GM12878 (cell line): ENCODE results near the gene TESK1. TPM values are rescaled to one million over a fixed set of nuclear protein-coding genes. Genes with fewer than 3 reads are reported as not detected.

Source experiments
- EED ChIP-seq: sonication (generic); IDR thresholded peaks from 2 replicates; pipeline ENCODE4 v1.6.1; 2016; ENCODE audit warnings: antibody characterized with exemption, low read depth
- EGR1 ChIP-seq, 2 experiments: IDR thresholded peaks; 1 replicate in 1 of 2; 2 replicates in 1 of 2; pipeline ENCODE4 v1.6.1; 2011 to 2012; ENCODE audit warnings: low read depth in 2 of 2, low read length in 2 of 2, borderline replicate concordance in 1 of 2, mild to moderate bottlenecking in 1 of 2, moderate library complexity in 1 of 2
- PAX8 ChIP-seq: fragments of 450-650 bp; IDR thresholded peaks from 2 replicates; pipeline ENCODE4 v1.6.1; 2017; ENCODE audit warnings: mild to moderate bottlenecking, moderate library complexity
- SMC3 ChIP-seq: IDR thresholded peaks from 2 replicates; pipeline ENCODE4 v1.6.1; 2011; ENCODE audit warnings: low read length, improper control_type of control experiment, borderline replicate concordance
- SRF ChIP-seq, 2 experiments: IDR thresholded peaks; 2 replicates each; pipeline ENCODE4 v1.6.1; 2011; ENCODE audit warnings: low read depth in 2 of 2, low read length in 2 of 2, mild to moderate bottlenecking in 1 of 2, moderate library complexity in 1 of 2
- TCF3 ChIP-seq: IDR thresholded peaks from 2 replicates; pipeline ENCODE4 v1.6.1; 2012; ENCODE audit warnings: low read depth, mild to moderate bottlenecking, low read length, borderline replicate concordance; ENCODE audit not compliant: insufficient read depth
- USF2 ChIP-seq: IDR thresholded peaks from 2 replicates; pipeline ENCODE4 v1.6.1; 2011; ENCODE audit warnings: low read depth, low read length, improper control_type of control experiment, borderline replicate concordance
- ZBTB4 ChIP-seq: fragments of 450-650 bp; formaldehyde crosslinking; IDR thresholded peaks from 2 replicates; pipeline ENCODE4 v1.4.0; 2022; ENCODE audit warnings: mild to moderate bottlenecking, moderate library complexity
- ZNF24 ChIP-seq: fragments of 450-650 bp; IDR thresholded peaks from 2 replicates; pipeline ENCODE4 v1.6.1; 2017; ENCODE audit warnings: antibody characterized with exemption, mild to moderate bottlenecking
- ZNF687 ChIP-seq: fragments of 450-650 bp; IDR thresholded peaks from 2 replicates; pipeline ENCODE4 v1.6.1; 2017; ENCODE audit warnings: mild to moderate bottlenecking, moderate library complexity
- ZSCAN29 ChIP-seq: fragments of 450-650 bp; IDR thresholded peaks from 2 replicates; pipeline ENCODE4 v1.6.1; 2017; ENCODE audit warnings: mild to moderate bottlenecking, moderate library complexity
- ZZZ3 ChIP-seq: IDR thresholded peaks from 2 replicates; pipeline ENCODE4 v1.6.1; 2011; ENCODE audit warnings: low read depth; ENCODE audit not compliant: control insufficient read depth, insufficient read length
- polyA plus RNA-seq, 11 experiments: library from polyadenylated mRNA; depleted of rRNA in 4 of 11; unstranded in 6 of 11; stranded (reverse) in 5 of 11; fragments of >200 nt; fragmentation: Nextera tagmentation in 4 of 11; fragmentation: Illumina TruSeq in 1 of 11; extraction: Ambion mirVana in 4 of 11; extraction: Trizol in 1 of 11; gene quantifications; 1 replicate in 1 of 11; 2 replicates in 10 of 11; pipeline versions ENCODE4 v1.2.1 to v1.2.3, GENCODE V29; 2011 to 2016; ENCODE audit warnings: inconsistent platforms in 2 of 11, missing spikeins in 2 of 11, low read depth in 1 of 11
- total RNA-seq, 4 experiments: library from RNA; depleted of rRNA in 3 of 4; stranded (reverse); fragments of >200 nt in 3 of 4; fragmentation: Illumina TruSeq in 1 of 4; extraction: Trizol in 1 of 4; gene quantifications; 2 replicates each; pipeline versions ENCODE4 v1.2.1 to v1.2.3, GENCODE V29; 2013 to 2021
- TF ChIP-seq, protein P1 (sequence below): fragments of 450-650 bp; formaldehyde crosslinking; IDR thresholded peaks from 2 replicates; pipeline ENCODE4 v1.5.0; 2022; ENCODE audit warnings: mild to moderate bottlenecking, missing genetic modification characterization
- TF ChIP-seq, protein P2 (sequence below): IDR thresholded peaks from 2 replicates; pipeline ENCODE4 v1.6.1; 2011; ENCODE audit warnings: borderline replicate concordance, low read depth, mild to moderate bottlenecking, moderate library complexity, low read length; ENCODE audit not compliant: insufficient read depth, poor library complexity, severe bottlenecking

Gene TESK1
- total and polyA plus RNA-seq, 10 of the 15 experiments (the other 5 are each of a cell fraction or from before 2014, with no cell fraction given), result 0.16 to 19.5 (median 7.9) TPM; not detected in 1

DNA sequence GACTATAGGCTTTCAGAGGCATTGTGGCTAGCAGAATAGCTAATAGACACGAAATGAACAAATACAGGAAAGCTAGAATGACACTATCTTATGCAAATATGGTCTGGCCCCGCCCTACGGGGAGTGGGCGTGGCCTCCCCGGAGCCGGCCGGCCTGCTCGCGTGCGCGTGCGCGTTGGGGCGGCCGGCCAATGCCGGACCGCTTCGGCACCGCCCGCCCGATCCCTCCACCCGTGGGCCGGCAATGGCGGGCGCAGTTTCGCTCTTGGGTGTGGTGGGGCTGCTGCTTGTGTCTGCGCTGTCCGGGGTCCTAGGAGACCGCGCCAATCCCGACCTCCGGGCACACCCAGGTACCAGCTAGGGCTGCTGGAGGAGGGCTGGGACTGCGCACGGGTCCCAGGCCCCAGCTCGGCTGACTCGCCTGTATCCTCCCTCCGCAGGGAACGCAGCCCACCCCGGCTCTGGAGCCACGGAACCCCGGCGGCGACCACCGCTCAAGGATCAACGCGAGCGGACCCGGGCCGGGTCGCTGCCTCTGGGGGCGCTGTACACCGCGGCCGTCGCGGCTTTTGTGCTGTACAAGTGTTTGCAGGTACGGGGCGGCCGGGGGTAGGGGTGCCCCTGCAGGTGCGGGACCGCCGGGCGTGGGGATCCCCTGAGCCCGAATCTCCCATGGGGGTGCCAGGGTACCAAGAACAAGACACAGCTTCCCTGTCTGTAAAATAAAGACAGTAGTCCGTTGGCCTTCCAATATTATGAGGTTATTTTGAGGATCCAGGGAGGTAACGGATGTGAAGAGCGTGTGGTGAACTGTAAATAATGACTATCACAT lies 53.3 kb downstream of the TESK1 start, which contains the start of gene CCDC107 (continued):
- TF ChIP-seq TCF3 (peak; percentile 34; the same call in 1 of the 2 replicates), EGR1 (IDR thresholded peaks at IDR 0.05; ENCODE audit: borderline replicate concordance in 1 of 2, low read depth in 2 of 2, low read length in 2 of 2) (no peak), SRF (IDR thresholded peaks at IDR 0.05; ENCODE audit: low read depth in 2 of 2, low read length in 2 of 2) (no peak), PAX8 (no peak), ZSCAN29 (no peak), ZNF687 (peak; percentile 62), EED (no peak), ZNF24 (peak; percentile 9; the same call in 1 of the 2 replicates), ZBTB4 (no peak), USF2 (no peak), ZZZ3 (no peak), SMC3 (0 out of 2 replicates have a peak, but pooled peaks have one; percentile 4)
- TF ChIP-seq, protein P1, sequence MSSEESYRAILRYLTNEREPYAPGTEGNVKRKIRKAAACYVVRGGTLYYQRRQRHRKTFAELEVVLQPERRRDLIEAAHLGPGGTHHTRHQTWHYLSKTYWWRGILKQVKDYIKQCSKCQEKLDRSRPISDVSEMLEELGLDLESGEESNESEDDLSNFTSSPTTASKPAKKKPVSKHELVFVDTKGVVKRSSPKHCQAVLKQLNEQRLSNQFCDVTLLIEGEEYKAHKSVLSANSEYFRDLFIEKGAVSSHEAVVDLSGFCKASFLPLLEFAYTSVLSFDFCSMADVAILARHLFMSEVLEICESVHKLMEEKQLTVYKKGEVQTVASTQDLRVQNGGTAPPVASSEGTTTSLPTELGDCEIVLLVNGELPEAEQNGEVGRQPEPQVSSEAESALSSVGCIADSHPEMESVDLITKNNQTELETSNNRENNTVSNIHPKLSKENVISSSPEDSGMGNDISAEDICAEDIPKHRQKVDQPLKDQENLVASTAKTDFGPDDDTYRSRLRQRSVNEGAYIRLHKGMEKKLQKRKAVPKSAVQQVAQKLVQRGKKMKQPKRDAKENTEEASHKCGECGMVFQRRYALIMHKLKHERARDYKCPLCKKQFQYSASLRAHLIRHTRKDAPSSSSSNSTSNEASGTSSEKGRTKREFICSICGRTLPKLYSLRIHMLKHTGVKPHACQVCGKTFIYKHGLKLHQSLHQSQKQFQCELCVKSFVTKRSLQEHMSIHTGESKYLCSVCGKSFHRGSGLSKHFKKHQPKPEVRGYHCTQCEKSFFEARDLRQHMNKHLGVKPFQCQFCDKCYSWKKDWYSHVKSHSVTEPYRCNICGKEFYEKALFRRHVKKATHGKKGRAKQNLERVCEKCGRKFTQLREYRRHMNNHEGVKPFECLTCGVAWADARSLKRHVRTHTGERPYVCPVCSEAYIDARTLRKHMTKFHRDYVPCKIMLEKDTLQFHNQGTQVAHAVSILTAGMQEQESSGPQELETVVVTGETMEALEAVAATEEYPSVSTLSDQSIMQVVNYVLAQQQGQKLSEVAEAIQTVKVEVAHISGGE (CRISPR knock-in tag), result no peak
- TF ChIP-seq, protein P2, sequence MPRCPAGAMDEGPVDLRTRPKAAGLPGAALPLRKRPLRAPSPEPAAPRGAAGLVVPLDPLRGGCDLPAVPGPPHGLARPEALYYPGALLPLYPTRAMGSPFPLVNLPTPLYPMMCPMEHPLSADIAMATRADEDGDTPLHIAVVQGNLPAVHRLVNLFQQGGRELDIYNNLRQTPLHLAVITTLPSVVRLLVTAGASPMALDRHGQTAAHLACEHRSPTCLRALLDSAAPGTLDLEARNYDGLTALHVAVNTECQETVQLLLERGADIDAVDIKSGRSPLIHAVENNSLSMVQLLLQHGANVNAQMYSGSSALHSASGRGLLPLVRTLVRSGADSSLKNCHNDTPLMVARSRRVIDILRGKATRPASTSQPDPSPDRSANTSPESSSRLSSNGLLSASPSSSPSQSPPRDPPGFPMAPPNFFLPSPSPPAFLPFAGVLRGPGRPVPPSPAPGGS, result no peak
